NB4 (cell line): ENCODE measurements around the gene TAAR1.

ENCODE experiments used
- CTCF ChIP-seq: IDR thresholded peaks from one replicate; pipeline ENCODE4 v1.5.1; 2012; ENCODE audit warnings: low read depth, low read length
- MYC ChIP-seq: IDR thresholded peaks from 2 replicates; pipeline ENCODE4 v1.6.1; 2011; ENCODE audit warnings: low read depth, low read length

- TF ChIP-seq CTCF (no peak), MYC (no peak)
Observed at GRCh38 chr6:132673376-132674094, 14.6 kb upstream of the TAAR1 start.
